GM18519 (cell line): Measurements from ENCODE around the gene DNAJC15.
"Not testable (repeated sequence)": the region's sequence is repeated elsewhere in the genome, so short reads cannot be mapped to it uniquely, and the experiment has no call there.

Source experiments
- ATAC-seq: cut with Tn5 transposase; IDR thresholded peaks from one replicate; pipeline ENCODE4 v1.9.1; 2021; ENCODE audit warnings: mild to moderate bottlenecking, moderate library complexity; ENCODE audit not compliant: unreplicated experiment, low FRiP score

DNAJC15 gene

DNA sequence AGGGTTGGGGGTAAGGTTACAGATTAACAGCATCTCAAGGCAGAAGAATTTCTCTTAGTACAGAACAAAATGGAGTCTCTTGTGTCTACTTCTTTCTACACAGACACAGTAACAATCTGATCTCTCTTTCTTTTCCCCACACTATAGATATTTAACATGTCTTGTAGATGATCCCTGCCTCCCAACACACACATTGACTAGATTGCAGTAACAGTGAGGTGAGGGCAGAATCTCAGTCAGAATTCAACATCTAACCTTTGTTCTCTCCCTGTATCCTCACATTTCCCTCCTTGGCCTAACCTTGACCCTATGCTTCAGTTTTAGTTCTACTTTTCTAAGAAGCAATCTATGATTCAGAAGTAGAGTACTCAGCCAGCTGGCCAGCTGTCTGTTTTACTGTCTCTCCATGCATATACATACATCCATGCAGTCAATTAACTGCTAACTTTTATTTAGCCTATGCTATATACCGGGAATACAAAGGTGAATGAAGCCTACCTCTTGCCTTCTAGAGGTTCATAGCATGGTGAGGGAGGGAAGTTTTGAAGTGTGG is 18.1 kb downstream of the DNAJC15 start:
- ATAC-seq, result no peak

DNA sequence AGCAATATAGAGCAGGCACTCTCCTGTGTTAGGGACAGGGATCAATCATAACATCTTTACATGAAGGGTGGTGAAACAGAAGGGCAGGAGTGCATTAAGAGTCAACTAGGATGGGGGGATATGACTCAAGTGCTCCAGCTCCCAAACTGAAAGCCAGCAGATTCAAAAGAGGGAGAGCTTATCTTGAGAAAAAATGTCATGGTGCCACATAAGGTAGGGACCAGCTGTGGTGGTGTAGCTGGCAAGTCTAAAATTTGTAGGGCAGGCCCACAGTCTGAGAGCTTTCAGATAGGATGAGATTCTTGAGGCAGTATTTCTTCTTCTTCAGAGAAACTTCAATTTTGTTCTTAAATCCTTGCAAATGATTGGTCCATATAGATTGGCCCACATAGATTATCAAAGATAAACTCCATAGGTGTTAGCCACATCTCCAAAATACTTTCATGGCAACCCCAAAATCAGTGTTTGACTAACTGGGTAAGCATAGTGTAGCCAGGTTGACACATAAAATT is 19.1 kb downstream of the DNAJC15 start:
- no peak for ATAC-seq

DNA sequence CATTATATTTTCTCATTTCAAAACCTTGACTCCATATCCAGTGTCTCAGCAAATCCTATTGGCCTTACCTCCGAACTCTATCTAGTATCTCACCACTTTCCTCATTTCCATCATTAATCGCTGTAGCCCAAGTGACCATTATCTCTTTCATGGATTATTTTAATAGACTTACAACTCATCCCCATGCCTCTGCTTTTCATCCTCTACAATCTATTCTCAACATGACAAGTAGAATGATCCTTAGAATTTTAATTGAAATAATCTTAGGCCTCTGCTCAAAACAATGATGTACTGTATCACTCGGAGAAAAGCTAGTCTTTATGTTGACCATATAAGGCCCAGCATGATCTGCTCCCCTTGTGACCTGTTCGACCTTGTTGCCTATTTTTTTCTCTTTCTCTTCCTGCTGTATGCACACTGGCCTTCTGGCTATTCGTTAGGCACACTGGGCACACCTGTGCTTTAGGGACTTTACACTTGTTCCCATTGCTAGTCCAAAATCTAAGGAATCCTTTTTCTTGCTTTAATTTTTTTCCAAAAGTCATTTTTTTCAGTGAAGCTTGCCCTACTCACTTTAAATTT is 21.4 kb downstream of the DNAJC15 start:
- ATAC-seq, result no peak

DNA sequence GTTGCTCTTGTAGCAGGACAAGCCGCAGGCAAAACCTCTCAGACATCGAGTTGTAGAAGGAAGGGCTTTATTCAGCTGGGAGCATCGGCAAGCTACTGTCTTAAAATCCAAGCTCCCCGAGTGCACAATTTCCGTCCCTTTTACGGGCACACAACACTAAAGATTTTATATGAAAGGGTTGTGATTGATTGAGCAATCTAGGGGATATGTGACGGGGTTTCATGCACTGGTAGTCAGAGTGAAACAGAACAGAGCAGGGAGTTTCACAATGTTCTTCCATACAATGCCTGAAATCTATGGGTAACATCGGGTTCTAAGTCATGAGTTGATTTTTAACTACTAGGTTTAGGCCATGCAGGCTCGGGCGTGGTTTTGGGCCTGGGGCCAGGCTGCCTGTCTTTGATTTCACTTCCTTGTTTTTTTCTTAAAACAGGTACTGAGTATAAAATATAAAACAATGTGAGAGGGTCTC is 22.0 kb downstream of the DNAJC15 start:
- not testable (repeated sequence) for ATAC-seq

DNA sequence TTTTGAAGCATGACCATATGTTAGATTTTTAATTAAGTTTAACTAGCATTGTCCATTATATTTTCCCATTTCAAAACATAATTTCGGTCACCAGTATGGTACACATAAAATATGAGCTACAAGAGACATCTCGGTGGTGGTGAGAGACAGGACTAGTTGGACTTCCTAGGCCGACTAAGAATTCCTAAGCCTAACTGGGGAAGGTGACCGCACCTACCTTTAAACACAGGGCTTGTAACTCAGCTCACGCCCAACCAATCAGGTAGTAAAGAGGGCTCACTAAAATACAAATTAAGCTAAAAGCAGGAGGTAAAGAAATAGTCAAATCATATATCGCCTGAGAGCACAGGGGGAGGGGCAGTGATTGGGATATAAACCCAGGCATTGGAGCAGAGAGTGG is 22.9 kb downstream of the DNAJC15 start:
- ATAC-seq, result no peak

DNA sequence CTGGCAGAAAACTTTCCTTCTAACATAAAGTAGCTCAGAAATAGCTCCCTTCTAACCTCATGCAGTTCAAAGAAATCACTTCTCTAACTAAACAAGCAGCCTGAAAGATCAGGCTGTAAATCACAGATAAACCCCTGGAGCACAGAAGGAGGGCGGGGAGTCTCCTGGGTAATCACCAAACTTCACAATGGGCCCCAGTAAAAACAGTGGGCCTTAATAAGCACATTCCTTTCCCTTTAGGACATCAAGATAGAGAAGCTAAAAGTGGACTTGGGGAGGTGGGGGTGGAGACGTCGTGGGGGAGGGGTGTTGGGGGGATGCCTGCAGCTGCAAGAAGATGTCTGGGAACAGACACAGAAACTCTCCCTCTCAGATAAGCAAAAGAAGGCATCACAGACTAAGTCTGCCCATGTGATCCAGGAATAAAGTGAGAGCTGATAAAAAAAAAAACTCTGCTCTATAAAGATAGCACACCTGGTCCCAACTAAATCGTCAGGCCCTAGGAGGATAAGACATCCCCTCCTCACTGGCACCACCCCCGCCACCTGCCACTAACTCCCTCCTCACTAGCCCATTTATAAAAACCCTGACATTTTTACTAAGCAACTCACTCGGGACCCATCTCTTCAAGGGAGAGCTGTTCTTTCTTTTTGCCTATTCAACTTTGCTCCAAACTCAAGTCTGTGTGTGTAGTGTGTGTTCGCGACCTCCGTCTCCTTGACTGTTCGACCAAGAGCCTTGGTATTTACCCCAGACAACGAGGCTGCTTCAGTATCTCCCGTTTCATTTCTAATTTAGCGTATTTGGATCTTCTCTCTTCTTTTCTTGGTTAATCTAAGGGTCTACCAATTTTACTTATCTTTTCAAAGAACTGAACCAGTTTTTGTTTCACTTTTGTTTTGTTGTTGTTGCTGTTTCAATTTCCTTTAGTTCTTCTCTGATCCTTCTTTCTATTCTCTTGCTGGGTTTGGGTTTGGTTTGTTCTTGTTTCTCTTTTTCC is 31.7 kb downstream of the DNAJC15 start:
- ATAC-seq, result no peak

DNA sequence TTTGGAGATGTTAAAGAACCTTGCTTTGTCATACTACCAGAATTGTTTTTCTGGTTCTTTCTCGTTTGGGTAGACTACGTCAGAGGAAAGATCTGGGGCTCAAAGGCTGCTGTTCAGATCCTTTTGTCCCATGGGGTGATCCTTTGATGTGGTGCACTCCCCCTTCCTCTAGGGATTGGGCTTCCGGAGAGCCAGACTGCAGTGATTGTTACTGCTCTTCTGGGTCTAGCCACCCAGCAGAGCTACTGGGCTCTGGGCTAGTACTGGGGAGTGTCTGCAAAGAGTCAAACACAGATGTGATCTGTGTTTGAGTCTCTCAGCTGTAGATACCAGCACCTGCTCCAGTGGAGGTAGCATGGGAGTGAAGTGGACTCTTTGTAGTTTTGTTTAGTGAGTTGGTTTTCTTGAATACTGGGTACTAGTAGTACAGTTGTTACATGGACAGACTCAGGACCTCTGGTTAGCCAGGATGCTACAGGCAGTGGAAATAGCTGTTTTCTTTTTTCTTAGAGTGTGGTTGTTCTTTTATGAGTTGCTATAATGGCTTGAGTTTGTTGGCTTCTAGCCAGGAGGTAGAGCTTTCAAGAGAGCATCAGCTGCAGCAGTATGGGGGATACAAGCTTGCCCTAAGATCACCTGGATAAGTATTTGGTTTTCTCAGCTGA is 34.4 kb downstream of the DNAJC15 start:
- no peak for ATAC-seq

DNA sequence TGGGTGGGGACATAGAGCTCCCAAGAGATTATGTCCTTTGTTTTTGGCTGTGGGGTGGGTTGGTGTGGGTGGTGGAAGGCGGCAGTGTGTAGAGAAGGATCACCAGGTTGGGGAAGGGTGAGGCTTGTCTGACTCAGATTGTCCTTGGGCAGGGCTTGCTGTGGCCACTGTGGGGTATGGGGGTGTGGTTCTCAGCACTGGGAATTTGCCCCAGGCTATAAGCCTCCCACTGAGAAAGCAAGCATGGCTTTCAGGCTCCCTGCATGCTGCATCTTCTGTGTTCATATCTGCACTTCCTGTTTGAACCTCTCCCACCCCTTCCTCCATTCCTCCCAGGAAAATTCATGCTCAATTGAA is 34.9 kb downstream of the DNAJC15 start:
- no peak for ATAC-seq

DNA sequence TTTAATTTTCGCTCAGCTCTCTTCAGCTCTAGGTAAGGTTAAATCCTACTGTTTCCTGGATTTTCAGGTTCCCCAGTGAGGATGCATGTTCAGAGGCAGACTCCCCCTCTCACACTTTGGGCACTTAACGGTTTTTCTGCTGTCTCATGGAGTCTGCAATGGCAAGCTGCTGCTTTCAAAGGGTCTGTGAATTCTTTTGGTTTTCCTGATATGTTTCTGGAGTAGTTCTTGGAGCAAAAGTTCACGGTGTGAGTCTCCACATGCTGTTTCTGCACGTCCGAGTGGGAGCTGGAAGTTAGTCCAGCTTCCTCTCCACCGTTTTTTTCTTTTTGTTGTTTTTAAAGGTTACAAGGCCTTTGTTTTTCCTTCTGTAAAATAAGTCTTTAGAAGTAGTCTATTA is 35.4 kb downstream of the DNAJC15 start:
- ATAC-seq, result no peak

DNA sequence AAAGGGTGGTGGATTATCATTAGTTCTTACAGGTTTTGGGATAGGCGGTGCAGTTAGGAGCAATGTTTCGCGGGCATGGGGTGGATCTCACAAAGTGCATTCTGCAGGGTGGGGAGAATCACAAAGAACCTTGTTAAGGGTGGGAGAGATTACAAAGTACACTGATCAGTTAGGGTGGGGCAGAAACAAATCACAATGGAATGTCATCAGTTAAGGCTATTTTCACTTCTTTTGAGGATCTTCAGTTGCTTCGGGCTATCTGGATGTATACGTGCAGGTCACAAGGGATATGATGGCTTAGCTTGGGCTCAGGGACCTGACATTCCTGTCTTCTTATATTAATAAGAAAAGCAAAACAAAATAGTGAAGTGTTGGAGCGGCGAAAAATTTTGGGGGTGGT is 36.4 kb downstream of the DNAJC15 start:
- ATAC-seq, result not testable (repeated sequence)

DNA sequence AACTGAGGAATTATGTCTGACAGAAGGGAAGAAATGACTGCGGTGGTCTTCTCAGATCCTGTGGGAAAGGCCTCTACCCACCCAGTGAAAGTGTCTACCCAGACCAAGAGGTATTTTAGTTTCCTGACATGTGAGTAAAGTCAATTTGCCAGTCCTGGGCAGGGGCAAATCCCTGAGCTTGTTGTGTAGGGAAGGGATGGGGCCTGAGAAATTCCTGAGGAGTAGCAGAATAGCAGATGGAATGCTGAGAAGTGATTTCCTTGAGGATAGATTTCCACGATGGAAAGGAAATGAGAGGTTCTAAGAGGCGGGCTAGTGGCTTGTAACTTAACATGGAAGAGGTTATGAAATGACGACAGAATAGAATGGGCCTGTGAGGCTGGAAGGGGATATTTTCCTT is 37.4 kb downstream of the DNAJC15 start:
- ATAC-seq, result not testable (repeated sequence)

DNA sequence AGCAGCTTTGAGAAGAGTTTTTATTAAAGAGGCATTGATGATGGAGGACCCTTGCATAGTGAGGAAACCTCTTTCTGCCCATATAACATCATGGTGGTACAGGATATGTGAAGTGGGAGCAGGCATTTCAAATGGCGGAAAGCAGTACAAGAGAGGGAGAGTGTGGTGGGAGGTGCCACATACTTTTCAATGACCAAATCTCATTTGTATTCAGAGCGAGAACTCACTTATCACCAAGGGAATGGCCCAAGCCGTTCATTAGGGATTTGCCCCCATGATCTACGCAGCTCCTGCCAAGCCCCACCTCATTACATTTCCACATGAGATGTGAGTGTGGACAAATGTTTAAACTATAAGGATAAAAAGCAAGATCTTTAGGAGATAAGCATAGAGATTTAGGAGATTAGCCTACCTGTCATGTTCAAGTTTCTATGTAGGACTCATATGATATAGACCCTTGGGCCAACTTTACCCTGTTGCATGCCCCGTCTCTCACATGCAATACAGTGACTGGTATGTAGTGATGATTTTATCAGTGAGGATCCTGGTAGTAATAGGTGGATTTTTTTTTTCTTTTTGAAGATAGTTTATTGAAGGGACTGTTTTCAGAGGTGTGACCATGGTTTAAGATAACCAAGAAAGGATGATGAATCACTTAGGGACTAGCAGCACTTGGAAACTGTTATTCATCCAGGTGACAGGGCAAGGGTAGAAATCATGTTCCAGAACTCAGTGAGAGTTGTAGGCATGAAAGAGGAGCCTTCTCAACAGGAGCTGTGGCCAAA is 38.3 kb downstream of the DNAJC15 start:
- no peak for ATAC-seq

DNA sequence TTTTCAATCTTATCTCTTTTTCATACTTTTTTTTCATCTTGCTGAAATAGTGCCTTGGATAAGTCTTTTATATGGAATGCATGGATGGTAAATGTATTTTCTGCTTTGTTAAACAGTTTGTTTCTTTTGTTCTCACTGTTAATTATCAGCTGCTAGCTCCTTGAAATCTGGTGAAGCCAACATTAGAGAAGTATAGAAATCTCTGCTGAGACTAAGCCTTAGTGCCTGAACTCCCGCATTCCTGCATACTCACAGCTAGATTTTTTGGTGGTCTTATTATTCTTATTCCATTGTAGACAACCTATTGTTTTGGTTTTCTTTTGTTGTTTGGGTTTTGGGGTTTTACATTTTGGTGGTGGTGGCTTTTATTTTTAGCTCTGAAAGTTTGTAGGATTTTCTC is 48.4 kb downstream of the DNAJC15 start:
- no peak for ATAC-seq

DNA sequence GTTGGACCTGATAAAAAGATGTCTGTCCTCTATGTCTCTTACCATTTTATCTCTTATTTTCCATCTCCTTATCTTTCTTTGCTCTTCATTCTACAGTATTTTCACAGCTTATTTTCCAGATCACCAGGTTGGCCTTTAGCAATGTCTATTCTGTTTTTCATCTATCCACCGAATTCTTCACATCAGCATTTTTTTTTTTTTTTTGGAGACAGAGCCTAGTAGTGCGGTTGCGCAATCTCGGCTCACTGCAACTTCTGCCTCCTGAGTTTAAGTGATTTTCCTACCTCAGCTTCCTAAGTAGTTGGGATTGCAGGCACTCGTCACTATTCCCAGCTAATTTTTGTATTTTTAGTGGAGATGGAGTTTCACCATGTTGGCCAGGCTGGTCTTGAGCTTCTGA is 49.0 kb downstream of the DNAJC15 start:
- no peak for ATAC-seq

DNA sequence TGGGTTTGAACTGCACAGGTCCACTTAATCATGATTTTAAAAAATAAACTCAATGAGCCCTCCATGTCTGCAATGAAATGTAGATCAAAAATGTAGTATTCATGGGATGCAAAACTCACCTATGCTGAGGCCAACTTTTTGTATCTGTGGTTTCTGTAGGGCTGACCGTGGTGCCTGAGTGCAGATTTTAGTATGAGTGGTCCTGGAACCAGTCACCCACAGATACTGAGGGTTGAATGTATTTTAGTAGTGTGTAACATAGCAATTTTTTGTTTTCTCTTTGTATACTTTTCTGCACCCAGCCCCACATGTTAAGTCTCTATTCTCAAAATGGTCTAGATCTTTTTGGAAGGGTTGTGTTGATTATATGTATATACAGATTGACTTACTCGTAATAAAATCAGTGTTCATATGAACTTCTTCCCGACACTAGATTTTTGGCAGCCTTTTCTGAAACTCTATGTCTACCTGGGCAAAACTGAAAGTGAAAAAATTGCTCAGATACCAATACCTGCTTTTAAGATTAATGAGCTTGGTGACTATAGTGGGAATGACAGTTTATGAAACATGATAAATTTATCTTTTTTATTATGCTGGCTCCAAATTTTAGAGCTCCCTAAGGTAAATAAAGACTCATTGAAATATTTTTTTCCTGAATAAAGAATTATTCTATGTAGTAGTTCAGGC is 51.6 kb downstream of the DNAJC15 start:
- ATAC-seq, result peak; percentile 65

DNA sequence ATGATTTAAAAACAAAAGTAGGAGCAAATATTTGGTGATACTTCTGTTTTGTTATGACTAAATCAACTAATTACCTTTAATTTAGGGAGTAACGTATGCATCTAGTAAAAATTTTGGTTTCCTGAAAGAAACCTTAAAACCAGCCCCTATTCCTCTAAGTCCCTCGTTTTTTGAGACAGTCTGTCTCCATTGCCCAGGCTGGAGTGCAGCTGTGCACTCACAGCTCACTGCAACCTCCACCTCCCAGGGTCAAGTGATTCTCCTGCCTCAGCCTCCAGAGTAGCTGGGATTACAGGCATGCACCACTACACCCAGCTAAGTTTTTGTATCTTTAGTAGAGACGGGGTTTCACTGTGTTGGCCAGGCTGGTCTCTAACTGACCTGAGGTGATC is 52.1 kb downstream of the DNAJC15 start:
- ATAC-seq, result not testable (repeated sequence)

DNA sequence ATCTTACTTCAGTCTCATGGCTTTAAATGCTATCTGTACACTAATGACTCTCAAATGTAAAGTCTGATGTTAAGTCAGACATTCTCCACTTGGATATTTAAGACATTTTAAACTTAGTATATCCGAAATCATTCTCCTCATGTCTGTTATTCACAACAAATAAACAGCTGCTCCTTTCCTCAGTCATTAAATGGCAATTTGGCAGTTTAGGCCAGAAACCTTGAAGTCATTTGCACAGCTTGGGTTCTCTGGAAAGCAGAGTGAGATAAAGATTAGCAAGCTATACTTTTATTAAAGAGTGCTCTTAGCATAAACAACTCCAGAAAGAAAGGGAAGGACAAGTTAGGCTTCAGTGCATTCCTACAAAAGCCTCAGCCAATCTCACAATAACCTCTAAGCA is 53.7 kb downstream of the DNAJC15 start:
- no peak for ATAC-seq

DNA sequence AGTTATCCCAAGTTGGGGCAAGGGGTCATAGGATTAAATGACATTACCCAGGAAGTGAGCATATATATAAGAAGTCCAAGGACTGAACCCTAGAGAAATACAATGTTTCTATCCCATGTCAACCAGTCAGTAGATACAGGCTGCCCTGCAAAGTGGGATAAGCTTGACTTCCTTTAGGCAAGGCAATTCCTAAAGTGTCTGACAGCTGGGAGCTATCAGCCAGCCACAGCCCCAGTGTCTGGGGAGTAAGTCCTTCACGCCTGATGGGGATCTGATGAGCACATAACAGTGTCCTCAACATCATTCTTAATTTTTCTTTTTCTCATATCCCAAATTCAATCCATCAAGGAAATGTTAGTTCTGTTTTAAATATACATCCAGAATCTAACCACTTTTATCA is 54.1 kb downstream of the DNAJC15 start:
- no peak for ATAC-seq

DNA sequence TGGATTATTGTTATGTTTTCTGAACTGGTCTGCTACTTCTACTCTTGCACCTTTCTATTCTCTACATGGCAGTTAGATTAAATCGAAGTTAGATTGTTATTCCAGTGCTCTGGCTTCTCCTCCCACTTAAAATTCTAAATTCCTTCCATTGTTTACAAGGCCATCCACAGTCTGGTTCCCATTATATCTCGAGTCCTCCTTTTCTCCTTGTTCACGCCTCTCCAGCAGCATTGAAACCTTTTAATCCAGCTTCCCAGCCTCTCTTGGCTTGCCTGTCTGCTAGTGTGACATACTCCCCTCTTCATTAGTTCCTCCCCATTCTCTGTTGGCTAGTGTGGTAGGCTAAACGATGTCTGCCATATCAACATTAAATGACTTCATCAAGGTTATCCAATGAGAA is 54.5 kb downstream of the DNAJC15 start:
- ATAC-seq, result no peak

DNA sequence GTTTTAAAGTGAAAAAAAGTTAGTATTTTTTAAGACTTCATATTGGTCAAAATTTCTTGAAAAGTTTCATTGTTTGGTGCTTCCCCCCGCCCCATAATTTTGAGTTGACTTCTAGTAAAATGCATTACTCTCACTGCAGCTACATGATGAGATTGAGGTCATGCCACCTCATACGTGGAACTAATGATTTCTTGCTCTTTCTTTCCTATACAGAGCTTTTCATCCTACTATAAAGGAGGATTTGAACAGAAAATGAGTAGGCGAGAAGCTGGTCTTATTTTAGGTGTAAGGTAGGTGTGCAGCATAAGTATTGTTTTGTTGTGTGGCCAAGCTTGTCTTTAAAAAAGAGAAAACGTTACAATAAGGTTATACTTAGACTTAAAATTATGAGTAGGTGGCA is 55.0 kb downstream of the DNAJC15 start:
- no peak for ATAC-seq
